ENCODE data around the gene TBC1D3B. TPM values are rescaled to one million over a fixed set of nuclear protein-coding genes. Genes with fewer than 3 reads are reported as not detected.

TBC1D3B gene
- total RNA-seq, 1 experiment from 2014 or later = 11.3 TPM

DNA sequence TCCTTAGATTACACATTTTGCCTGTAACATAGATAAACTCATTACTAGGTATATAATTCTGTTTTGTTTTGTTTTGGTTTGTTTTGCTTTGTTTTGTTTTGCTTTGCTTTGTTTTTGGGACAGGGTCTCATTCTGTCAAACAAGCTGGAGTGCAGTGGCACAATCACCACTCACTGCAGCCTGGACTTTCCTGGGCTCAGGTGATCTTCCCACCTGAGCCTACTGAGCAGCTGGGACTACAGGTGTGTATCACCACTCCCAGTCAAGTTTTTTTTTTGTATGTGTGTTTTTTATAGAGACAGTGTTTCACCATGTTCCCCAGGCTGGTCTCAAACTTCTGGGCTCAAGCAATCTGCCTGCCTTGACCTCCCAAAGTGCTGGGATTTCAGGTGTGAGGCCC is 33.1 kb upstream of the TBC1D3B start:
- peaks cover 21% of the 10 kb centered on the region; the same call in 1 of the 2 replicates for H3K27me3 ChIP-seq (ENCODE audit: insufficient read depth, low read length)

More for the DNA sequence above, 33.1 kb upstream of the TBC1D3B start:
- no peaks in the 10 kb centered on the region for H3K79me2 ChIP-seq (ENCODE audit: insufficient read depth, low read length)
- no peak overlapping the region for H2AFZ ChIP-seq (ENCODE audit: low read depth, low read length, poor library complexity, severe bottlenecking)
- no TSS peak for BruUV-seq (replicated peaks)
- TF ChIP-seq EGR1 (IDR thresholded peaks at IDR 0.05; ENCODE audit: low read depth) (no peak), EZH2 (IDR thresholded peaks at IDR 0.05) (no peak), TCF7L2 (IDR thresholded peaks at IDR 0.05; ENCODE audit: borderline replicate concordance, extremely low read depth, insufficient read depth, insufficient read length) (no peak), FOSL1 (IDR thresholded peaks at IDR 0.05; ENCODE audit: low read depth) (no peak), ZFX (IDR thresholded peaks at IDR 0.05) (no peak), YY1 (IDR thresholded peaks at IDR 0.05; ENCODE audit: extremely low read depth, insufficient replicate concordance, low read depth, low read length) (no peak), CEBPB (IDR thresholded peaks at IDR 0.05; ENCODE audit: low read depth) (no peak), SIN3A (IDR thresholded peaks at IDR 0.05; ENCODE audit: low read depth) (no peak), CBX3 (IDR thresholded peaks at IDR 0.05; ENCODE audit: low read depth) (no peak), POLR2A (IDR thresholded peaks at IDR 0.05; ENCODE audit: borderline replicate concordance, extremely low read depth, insufficient read depth, insufficient read length) (no peak), JUND (IDR thresholded peaks at IDR 0.05) (no peak), SRF (IDR thresholded peaks at IDR 0.05; ENCODE audit: low read depth) (no peak), RAD21 (IDR thresholded peaks at IDR 0.05; ENCODE audit: low read depth) (no peak), SP1 (IDR thresholded peaks at IDR 0.05; ENCODE audit: low read depth) (no peak), POLR2AphosphoS5 (IDR thresholded peaks at IDR 0.05; ENCODE audit: low read depth, low read length) (no peak), EZH2phosphoT487 (IDR thresholded peaks at IDR 0.05; ENCODE audit: borderline replicate concordance) (no peak), ZBTB33 (IDR thresholded peaks at IDR 0.05; ENCODE audit: extremely low read depth, insufficient replicate concordance, low read length) (no peak)
- TF ChIP-seq, protein P1, sequence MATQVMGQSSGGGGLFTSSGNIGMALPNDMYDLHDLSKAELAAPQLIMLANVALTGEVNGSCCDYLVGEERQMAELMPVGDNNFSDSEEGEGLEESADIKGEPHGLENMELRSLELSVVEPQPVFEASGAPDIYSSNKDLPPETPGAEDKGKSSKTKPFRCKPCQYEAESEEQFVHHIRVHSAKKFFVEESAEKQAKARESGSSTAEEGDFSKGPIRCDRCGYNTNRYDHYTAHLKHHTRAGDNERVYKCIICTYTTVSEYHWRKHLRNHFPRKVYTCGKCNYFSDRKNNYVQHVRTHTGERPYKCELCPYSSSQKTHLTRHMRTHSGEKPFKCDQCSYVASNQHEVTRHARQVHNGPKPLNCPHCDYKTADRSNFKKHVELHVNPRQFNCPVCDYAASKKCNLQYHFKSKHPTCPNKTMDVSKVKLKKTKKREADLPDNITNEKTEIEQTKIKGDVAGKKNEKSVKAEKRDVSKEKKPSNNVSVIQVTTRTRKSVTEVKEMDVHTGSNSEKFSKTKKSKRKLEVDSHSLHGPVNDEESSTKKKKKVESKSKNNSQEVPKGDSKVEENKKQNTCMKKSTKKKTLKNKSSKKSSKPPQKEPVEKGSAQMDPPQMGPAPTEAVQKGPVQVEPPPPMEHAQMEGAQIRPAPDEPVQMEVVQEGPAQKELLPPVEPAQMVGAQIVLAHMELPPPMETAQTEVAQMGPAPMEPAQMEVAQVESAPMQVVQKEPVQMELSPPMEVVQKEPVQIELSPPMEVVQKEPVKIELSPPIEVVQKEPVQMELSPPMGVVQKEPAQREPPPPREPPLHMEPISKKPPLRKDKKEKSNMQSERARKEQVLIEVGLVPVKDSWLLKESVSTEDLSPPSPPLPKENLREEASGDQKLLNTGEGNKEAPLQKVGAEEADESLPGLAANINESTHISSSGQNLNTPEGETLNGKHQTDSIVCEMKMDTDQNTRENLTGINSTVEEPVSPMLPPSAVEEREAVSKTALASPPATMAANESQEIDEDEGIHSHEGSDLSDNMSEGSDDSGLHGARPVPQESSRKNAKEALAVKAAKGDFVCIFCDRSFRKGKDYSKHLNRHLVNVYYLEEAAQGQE (IDR thresholded peaks at IDR 0.05; ENCODE audit: low read depth) = no peak
- TF ChIP-seq, protein P2, sequence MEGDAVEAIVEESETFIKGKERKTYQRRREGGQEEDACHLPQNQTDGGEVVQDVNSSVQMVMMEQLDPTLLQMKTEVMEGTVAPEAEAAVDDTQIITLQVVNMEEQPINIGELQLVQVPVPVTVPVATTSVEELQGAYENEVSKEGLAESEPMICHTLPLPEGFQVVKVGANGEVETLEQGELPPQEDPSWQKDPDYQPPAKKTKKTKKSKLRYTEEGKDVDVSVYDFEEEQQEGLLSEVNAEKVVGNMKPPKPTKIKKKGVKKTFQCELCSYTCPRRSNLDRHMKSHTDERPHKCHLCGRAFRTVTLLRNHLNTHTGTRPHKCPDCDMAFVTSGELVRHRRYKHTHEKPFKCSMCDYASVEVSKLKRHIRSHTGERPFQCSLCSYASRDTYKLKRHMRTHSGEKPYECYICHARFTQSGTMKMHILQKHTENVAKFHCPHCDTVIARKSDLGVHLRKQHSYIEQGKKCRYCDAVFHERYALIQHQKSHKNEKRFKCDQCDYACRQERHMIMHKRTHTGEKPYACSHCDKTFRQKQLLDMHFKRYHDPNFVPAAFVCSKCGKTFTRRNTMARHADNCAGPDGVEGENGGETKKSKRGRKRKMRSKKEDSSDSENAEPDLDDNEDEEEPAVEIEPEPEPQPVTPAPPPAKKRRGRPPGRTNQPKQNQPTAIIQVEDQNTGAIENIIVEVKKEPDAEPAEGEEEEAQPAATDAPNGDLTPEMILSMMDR (IDR thresholded peaks at IDR 0.05 in 2 of 3, conservative IDR thresholded peaks at IDR 0.05 in 1 of 3; ENCODE audit: borderline replicate concordance in 1 of 3, insufficient read depth in 1 of 3, low read depth in 2 of 3, low read length in 2 of 3) = no peak
- H3K9me3 ChIP-seq (ENCODE audit: control insufficient read depth in 1 of 2, insufficient read depth in 1 of 2, low read depth in 1 of 2, low read length in 2 of 2) = no peaks in the 10 kb centered on the region
- POLR2A ChIA-PET = no interaction called here
- H3K4me3 ChIP-seq (replicated peaks in 1 of 2; ENCODE audit: low read depth in 1 of 2, low read length in 2 of 2) = no peak overlapping the region
- no peaks in the 10 kb centered on the region for H3K4me1 ChIP-seq (ENCODE audit: control insufficient read depth in 1 of 2, insufficient read depth in 2 of 2, low read length in 2 of 2)
- DNase-seq (ENCODE audit: low read depth, low spot score) = no peak
- no peaks in the 10 kb centered on the region for H4K20me1 ChIP-seq (ENCODE audit: insufficient read depth)
- H3K9ac ChIP-seq (ENCODE audit: low read length) = no peak overlapping the region
- no peak overlapping the region for H3K4me2 ChIP-seq (ENCODE audit: low read length)
- RAD21 ChIA-PET (ENCODE audit: low non-redundant PET in 1 of 2, low total read pairs in 2 of 2, uncharacterized antibody in 2 of 2, unreplicated experiment in 2 of 2) = no interaction called here
- CTCF ChIA-PET = no interaction called here
- no peak for ATAC-seq
- intact Hi-C loops (cut with micrococcal nuclease) = no loop called here
- no peaks in the 10 kb centered on the region for H3K9me2 ChIP-seq (ENCODE audit: insufficient read depth)
- H3K36me3 ChIP-seq (ENCODE audit: control insufficient read depth in 1 of 2, insufficient read depth in 2 of 2, low read length in 2 of 2) = no peaks in the 10 kb centered on the region
- H3K27ac ChIP-seq (ENCODE audit: low read depth, low read length) = no peak overlapping the region
